ENCODE results near the gene AKAP6.

AKAP6 gene

DNA sequence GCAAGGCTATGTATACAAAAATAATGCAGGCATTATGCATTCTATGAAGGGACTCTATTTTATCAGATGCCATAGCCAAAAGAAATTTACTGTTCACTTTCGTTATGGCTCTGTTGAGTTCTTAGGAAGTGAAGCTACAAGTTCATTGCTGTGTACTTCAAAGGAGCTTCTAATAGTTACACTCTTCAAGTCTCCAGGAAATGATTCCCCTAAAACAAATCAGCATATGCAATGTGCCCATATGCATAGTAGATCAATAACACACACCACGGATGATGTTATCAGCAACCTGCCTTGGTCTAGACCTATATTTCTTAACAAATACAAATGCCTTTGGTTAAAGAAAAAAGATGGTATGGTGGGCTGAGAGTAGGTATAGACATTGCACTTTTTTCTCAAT lies 83.4 kb downstream of the AKAP6 start:
- H3K36me3 ChIP-seq (ENCODE audit: control insufficient read depth in 1 of 2, insufficient read depth in 2 of 2, low read length in 2 of 2): no peaks in the 10 kb centered on the region
- H3K27ac ChIP-seq (ENCODE audit: low read length): no peak overlapping the region
- no peaks in the 10 kb centered on the region for H3K27me3 ChIP-seq (ENCODE audit: low read depth, low read length)
- no peaks in the 10 kb centered on the region for H3K9me3 ChIP-seq (ENCODE audit: control insufficient read depth in 1 of 2, low read length in 2 of 2)
- peaks cover 0 to 11% of the 10 kb centered on the region in 2 donors for H3K4me1 ChIP-seq (ENCODE audit: control insufficient read depth in 1 of 2, insufficient read depth in 2 of 2, low read length in 2 of 2)
- H3K4me3 ChIP-seq (ENCODE audit: low read depth in 1 of 2, low read length in 2 of 2): no peak overlapping the region

DNA sequence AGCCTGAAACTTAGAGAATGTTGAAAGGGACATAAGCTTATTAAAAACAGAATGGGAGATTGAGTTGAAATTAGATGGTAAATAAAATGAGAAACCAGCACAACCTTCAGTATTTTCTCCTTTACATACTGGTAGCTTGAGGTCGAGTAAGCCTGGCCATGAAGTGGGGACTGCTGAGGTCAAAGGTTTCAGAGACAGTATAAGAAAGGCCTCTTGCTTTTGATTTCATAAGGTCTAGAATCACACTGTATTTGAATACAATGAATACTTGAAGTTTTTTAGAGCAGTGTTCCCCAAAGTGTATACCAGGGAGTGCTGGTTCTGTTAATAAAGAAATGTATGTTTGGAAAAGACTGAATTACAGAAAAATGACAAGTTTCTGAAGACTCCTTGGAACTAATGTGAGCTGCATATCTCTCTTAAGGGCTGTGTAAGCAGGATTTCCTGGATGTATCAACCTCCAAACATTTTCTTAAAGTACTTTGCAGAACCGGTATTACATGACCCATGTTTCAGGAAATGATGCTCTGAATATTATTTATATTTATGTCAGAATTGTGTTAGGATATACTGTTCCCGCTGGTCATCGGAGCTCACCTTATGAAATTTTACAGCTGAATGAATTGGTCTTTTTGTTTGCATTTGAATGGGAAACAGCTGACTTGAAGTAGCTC lies 85.0 kb downstream of the AKAP6 start:
- no peak overlapping the region for H3K27ac ChIP-seq (ENCODE audit: low read length)
- H3K4me1 ChIP-seq (ENCODE audit: control insufficient read depth in 1 of 2, insufficient read depth in 2 of 2, low read length in 2 of 2): peaks cover 0 to 5% of the 10 kb centered on the region in 2 donors

DNA sequence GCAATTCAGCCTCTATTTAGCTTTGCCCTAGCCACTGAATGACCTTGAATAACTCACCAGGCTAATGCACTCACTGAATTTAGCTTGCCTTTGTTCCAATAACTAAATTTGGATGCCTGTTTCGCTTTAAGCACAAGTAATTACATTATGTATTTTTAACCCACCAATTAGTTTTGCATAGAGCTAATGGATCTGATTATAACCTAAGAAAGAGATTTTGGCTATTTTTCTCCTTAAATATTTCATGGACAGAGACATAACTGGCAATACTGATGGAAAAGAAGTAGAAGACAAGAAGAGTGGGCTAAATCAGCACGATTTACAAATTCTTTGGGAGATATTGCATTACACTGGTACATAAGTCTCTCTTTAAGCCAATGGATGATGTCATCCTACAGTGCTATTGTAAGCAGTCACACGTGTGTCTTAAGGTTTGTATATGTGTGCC lies 85.7 kb downstream of the AKAP6 start:
- no peak overlapping the region for H3K27ac ChIP-seq (ENCODE audit: low read length)
- peaks cover 0 to 5% of the 10 kb centered on the region in 2 donors for H3K4me1 ChIP-seq (ENCODE audit: control insufficient read depth in 1 of 2, insufficient read depth in 2 of 2, low read length in 2 of 2)

More for the DNA sequence above, 85.0 kb downstream of the AKAP6 start:
- Histone ChIP-seq H3K9me3 (ENCODE audit: control insufficient read depth in 1 of 2, low read length in 2 of 2) (no peaks in the 10 kb centered on the region), H3K27me3 (ENCODE audit: low read depth, low read length) (no peaks in the 10 kb centered on the region), H3K4me3 (ENCODE audit: low read depth in 1 of 2, low read length in 2 of 2) (no peak overlapping the region), H3K36me3 (ENCODE audit: control insufficient read depth in 1 of 2, insufficient read depth in 2 of 2, low read length in 2 of 2) (no peaks in the 10 kb centered on the region)

DNA sequence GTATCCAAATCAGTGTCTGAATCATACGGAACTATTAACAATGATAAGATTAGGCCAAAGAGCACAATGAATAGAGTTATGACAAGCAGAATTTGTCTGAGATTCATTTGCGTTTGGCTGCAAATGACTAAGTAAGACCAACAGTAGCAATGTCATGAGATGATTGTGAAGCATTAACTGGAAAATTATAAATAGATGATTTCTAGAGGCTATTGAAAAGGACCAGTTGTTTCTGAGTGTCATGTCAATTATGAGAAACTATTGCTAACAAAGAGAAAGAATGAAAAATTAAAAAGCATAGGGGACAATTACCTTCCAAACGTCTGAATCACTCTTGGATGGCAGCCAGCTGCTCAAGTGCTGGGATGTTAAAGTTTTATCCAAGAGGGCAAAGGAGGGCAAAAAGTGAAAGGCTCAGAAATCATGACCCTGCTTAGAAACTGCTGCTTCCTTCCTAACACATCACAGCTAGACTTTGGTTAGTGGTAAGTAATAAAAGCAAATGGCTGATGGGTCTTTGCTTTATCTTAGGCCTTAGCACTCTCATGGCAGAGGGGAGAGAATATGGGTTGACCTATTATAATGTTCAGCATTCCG lies 89.0 kb downstream of the AKAP6 start:
- no peaks in the 10 kb centered on the region for H3K27me3 ChIP-seq (ENCODE audit: low read depth, low read length)
- no peaks in the 10 kb centered on the region for H3K9me3 ChIP-seq (ENCODE audit: control insufficient read depth in 1 of 2, low read length in 2 of 2)
- H3K36me3 ChIP-seq (ENCODE audit: control insufficient read depth in 1 of 2, insufficient read depth in 2 of 2, low read length in 2 of 2): no peaks in the 10 kb centered on the region
- no peak overlapping the region for H3K4me3 ChIP-seq (ENCODE audit: low read depth in 1 of 2, low read length in 2 of 2)
- H3K4me1 ChIP-seq (ENCODE audit: control insufficient read depth in 1 of 2, insufficient read depth in 2 of 2, low read length in 2 of 2): peaks cover 0 to 5% of the 10 kb centered on the region in 2 donors
- H3K27ac ChIP-seq (ENCODE audit: low read length): peak overlapping the region; percentile 28

More for the DNA sequence above, 85.7 kb downstream of the AKAP6 start:
- H3K27me3 ChIP-seq (ENCODE audit: low read depth, low read length): no peaks in the 10 kb centered on the region
- H3K36me3 ChIP-seq (ENCODE audit: control insufficient read depth in 1 of 2, insufficient read depth in 2 of 2, low read length in 2 of 2): no peaks in the 10 kb centered on the region
- H3K4me3 ChIP-seq (ENCODE audit: low read depth in 1 of 2, low read length in 2 of 2): no peak overlapping the region
- H3K9me3 ChIP-seq (ENCODE audit: control insufficient read depth in 1 of 2, low read length in 2 of 2): no peaks in the 10 kb centered on the region

DNA sequence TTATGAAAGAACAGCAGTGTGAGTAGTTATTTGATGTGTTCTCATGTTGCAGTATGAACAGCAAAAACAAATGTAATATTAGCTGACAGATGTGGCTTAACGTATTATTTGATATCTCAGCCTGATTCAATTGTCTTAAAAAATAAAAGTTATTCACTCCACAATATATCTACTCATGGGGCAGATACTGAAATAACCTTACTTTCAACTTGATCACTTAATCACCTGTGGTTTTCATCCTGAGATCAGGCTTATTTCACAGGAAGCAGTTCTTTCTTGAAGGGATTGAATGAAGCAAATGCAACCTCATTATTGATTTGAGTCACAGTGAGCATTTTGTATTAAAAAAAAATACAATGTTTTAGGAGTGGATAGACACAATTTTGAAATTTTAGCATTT lies 90.3 kb downstream of the AKAP6 start:
- no peak overlapping the region for H3K4me3 ChIP-seq (ENCODE audit: low read depth in 1 of 2, low read length in 2 of 2)
- no peak overlapping the region for H3K27ac ChIP-seq (ENCODE audit: low read length)
- H3K4me1 ChIP-seq (ENCODE audit: control insufficient read depth in 1 of 2, insufficient read depth in 2 of 2, low read length in 2 of 2): no peaks in the 10 kb centered on the region
- no peaks in the 10 kb centered on the region for H3K36me3 ChIP-seq (ENCODE audit: control insufficient read depth in 1 of 2, insufficient read depth in 2 of 2, low read length in 2 of 2)
- no peaks in the 10 kb centered on the region for H3K27me3 ChIP-seq (ENCODE audit: low read depth, low read length)
- no peaks in the 10 kb centered on the region for H3K9me3 ChIP-seq (ENCODE audit: control insufficient read depth in 1 of 2, low read length in 2 of 2)

DNA sequence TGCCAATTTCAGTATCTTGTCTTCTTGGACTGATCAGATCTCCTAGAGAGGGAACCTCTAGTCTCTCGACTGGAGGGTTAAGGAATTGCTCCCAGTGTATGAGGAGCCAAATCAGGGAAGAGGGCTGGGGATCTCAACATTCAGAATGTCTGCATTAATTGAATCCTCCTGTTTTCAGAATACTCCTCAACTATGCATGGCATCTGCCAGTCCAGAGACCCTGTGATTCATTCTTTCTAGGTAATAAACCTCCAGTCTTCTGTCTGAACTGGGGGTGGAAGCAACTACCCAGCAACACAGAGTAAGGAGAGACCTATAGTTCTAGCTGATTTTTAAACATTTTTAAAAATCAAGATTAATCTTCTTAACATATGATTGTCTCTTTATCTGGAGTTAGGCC lies 92.7 kb downstream of the AKAP6 start:
- no peak overlapping the region for H3K27ac ChIP-seq (ENCODE audit: low read length)
- no peaks in the 10 kb centered on the region for H3K4me1 ChIP-seq (ENCODE audit: control insufficient read depth in 1 of 2, insufficient read depth in 2 of 2, low read length in 2 of 2)
- no peaks in the 10 kb centered on the region for H3K36me3 ChIP-seq (ENCODE audit: control insufficient read depth in 1 of 2, insufficient read depth in 2 of 2, low read length in 2 of 2)
- H3K9me3 ChIP-seq (ENCODE audit: control insufficient read depth in 1 of 2, low read length in 2 of 2): no peaks in the 10 kb centered on the region
- no peaks in the 10 kb centered on the region for H3K27me3 ChIP-seq (ENCODE audit: low read depth, low read length)
- no peak overlapping the region for H3K4me3 ChIP-seq (ENCODE audit: low read depth in 1 of 2, low read length in 2 of 2)

DNA sequence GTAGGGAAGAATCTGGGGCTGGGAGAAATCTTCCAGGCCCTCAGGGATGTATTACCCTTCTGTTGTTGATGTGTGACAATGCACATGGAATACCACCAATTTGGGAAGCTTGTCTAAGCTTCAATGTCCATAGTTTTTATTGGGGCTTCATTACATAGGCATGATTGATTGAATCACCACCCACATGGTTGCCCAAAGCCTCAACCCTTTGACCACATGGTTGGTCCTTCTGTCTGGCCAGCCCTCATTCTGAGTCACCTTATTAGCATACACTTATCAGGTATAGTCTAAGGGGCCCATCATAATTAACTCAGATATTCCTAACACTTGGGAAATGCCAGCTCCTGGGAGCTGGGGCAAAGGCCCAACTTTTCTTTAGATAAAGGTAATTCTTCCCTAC lies 93.3 kb downstream of the AKAP6 start:
- Histone ChIP-seq H3K9me3 (ENCODE audit: control insufficient read depth in 1 of 2, low read length in 2 of 2) (no peaks in the 10 kb centered on the region), H3K4me3 (ENCODE audit: low read depth in 1 of 2, low read length in 2 of 2) (no peak overlapping the region), H3K36me3 (ENCODE audit: control insufficient read depth in 1 of 2, insufficient read depth in 2 of 2, low read length in 2 of 2) (no peaks in the 10 kb centered on the region), H3K27ac (ENCODE audit: low read length) (no peak overlapping the region), H3K27me3 (ENCODE audit: low read depth, low read length) (no peaks in the 10 kb centered on the region), H3K4me1 (ENCODE audit: control insufficient read depth in 1 of 2, insufficient read depth in 2 of 2, low read length in 2 of 2) (peaks cover 0 to 2% of the 10 kb centered on the region in 2 donors)

DNA sequence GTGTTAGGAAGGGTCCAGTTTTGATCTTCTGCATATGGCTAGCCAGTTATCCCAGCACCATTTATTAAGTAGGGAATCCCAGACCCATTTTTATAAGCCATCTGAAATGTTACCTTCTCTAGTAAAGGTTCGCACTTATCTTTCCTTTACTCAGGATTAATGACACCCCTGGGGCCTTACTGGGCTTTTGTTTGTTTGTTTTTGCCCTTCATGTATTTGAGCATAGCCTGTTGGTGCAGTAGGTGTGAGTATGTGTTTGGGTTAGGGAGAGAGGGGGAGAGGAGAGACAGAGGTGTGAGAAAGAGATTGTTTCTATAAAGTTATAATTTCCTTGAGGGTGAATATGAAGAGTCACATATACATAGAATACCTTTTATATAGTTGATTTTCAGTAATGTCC lies 96.9 kb downstream of the AKAP6 start:
- H3K27ac ChIP-seq (ENCODE audit: low read length): no peak overlapping the region
- no peaks in the 10 kb centered on the region for H3K27me3 ChIP-seq (ENCODE audit: low read depth, low read length)

DNA sequence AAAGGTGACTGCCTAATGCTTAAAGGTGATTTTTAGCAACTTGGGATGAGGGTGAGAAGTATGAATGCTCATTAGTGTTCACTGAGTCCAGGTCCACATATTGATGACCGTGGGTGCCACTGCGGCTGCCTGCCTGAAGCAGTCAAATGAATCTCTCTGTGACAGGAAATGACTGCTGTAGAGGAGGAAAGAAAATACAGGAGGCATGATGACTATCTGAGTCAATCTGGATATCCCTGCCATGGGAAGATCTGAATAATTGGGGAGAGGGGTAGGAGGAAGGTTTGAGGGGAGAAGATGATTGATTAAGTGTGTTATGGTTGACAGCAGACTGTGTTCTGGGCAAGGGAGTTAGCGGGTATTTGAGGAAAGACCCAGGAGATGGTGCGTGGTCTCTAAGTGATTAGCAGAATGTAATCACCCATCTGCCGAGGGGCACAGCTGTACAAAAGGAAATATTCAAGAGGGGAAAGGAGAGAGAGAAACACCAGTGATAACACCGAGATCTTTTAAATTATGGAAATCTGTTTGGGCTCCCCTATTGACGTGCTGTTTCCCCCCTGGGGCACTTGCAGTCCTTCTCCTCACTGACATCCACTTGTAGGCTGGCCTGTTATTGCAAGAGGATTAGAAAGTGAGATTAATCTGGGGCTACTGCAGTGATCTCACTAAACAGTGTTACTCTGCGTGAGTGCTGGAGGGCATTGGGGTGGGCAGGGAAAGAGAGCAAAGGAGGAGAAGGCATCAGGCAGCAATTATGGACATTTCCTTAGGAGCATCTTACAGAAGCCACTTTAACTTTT lies 97.7 kb downstream of the AKAP6 start:
- Histone ChIP-seq H3K36me3 (ENCODE audit: control insufficient read depth in 1 of 2, insufficient read depth in 2 of 2, low read length in 2 of 2) (no peaks in the 10 kb centered on the region), H3K27me3 (ENCODE audit: low read depth, low read length) (no peaks in the 10 kb centered on the region), H3K4me3 (ENCODE audit: low read depth in 1 of 2, low read length in 2 of 2) (no peak overlapping the region), H3K9me3 (ENCODE audit: control insufficient read depth in 1 of 2, low read length in 2 of 2) (no peaks in the 10 kb centered on the region), H3K4me1 (ENCODE audit: control insufficient read depth in 1 of 2, insufficient read depth in 2 of 2, low read length in 2 of 2) (peaks cover 0 to 6% of the 10 kb centered on the region in 2 donors), H3K27ac (ENCODE audit: low read length) (no peak overlapping the region)

More for the DNA sequence above, 96.9 kb downstream of the AKAP6 start:
- Histone ChIP-seq H3K36me3 (ENCODE audit: control insufficient read depth in 1 of 2, insufficient read depth in 2 of 2, low read length in 2 of 2) (no peaks in the 10 kb centered on the region), H3K4me1 (ENCODE audit: control insufficient read depth in 1 of 2, insufficient read depth in 2 of 2, low read length in 2 of 2) (peaks cover 0 to 6% of the 10 kb centered on the region in 2 donors), H3K9me3 (ENCODE audit: control insufficient read depth in 1 of 2, low read length in 2 of 2) (no peaks in the 10 kb centered on the region), H3K4me3 (ENCODE audit: low read depth in 1 of 2, low read length in 2 of 2) (no peak overlapping the region)

DNA sequence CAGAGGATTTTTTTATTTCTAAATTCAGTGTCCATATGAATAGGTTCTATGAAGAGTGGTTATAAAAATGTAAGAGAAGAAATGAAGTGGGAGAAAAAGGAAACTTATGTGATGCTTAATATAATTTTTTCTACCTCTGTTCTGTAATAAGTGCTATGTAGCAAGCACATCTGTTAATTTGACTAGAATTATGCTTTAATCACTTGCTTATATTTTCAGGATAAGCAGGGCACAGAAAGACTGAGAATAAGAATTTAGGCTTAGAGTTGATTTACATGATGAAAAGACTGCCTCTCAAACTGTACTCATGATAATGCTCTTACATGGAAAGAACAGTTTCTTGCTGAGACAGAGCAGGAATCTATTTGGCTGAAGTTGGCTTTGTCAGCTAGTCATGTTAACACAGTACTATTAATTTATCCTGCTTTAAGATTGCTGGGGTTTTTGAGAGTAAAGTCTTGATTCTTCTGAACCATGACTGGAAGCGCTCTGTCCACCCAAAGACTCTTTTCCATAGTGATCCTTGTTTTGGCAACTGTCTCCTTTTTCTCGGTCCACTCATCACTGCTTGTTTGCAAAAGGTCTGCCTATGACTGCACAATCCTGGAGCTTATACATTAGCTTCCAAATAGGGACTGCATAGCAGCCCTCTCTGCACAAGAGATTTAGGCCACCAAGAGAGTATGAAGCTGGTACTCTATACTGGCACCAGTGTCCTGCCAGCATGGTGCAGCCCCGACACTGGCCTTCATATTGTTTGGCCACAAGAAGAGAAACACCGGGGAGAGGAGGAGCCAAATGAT lies 98.8 kb downstream of the AKAP6 start:
- Histone ChIP-seq H3K27me3 (ENCODE audit: low read depth, low read length) (no peaks in the 10 kb centered on the region), H3K4me3 (ENCODE audit: low read depth in 1 of 2, low read length in 2 of 2) (peak overlapping the region; percentile 35 to 56), H3K9me3 (ENCODE audit: control insufficient read depth in 1 of 2, low read length in 2 of 2) (no peaks in the 10 kb centered on the region), H3K4me1 (ENCODE audit: control insufficient read depth in 1 of 2, insufficient read depth in 2 of 2, low read length in 2 of 2) (peaks cover 4 to 6% of the 10 kb centered on the region in 2 donors), H3K36me3 (ENCODE audit: control insufficient read depth in 1 of 2, insufficient read depth in 2 of 2, low read length in 2 of 2) (no peaks in the 10 kb centered on the region), H3K27ac (ENCODE audit: low read length) (peak overlapping the region; percentile 78)

DNA sequence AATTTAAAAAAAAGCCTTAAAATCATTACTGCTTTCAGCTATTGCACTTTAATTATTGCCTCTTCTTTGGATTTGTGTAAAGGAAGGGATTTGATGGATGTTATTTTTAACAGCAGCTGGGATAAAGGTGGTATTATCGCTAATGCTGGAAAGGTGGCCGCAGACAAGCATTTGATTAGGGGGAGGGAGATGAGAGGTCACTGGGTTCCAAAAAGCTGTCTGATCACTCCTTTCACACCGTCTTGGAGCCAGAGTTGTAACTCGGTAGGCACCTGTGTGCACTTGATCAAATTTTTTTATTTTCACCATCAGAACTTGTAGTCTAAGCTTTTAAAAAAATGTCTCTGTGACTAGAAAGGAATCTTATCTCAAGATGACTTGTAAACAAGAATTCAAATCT lies 99.8 kb downstream of the AKAP6 start:
- peak overlapping the region; percentile 35 to 56 for H3K4me3 ChIP-seq (ENCODE audit: low read depth in 1 of 2, low read length in 2 of 2)
- no peaks in the 10 kb centered on the region for H3K9me3 ChIP-seq (ENCODE audit: control insufficient read depth in 1 of 2, low read length in 2 of 2)
- H3K27me3 ChIP-seq (ENCODE audit: low read depth, low read length): no peaks in the 10 kb centered on the region
- peak overlapping the region; percentile 78 for H3K27ac ChIP-seq (ENCODE audit: low read length)
- peaks cover 4 to 6% of the 10 kb centered on the region in 2 donors for H3K4me1 ChIP-seq (ENCODE audit: control insufficient read depth in 1 of 2, insufficient read depth in 2 of 2, low read length in 2 of 2)
- H3K36me3 ChIP-seq (ENCODE audit: control insufficient read depth in 1 of 2, insufficient read depth in 2 of 2, low read length in 2 of 2): no peaks in the 10 kb centered on the region
